Caco-2 (cell line): Measurements from ENCODE around the gene IL22RA1. TPM values are rescaled to one million over a fixed set of nuclear protein-coding genes. Genes with fewer than 3 reads are reported as not detected.

Source experiments
- BruUV-seq: library from RNA; stranded (reverse); fragments of 400-500 nt; replicated peaks from 2 replicates; lab custom pipeline; 2021; lab: Mats Ljungman, UMichigan
- CTCF ChIA-PET: fragments of 300-600 bp; sonication (Branson Sonifier 250); formaldehyde crosslinking; loops from one replicate; lab custom pipeline; 2022; ENCODE audit warnings: antibody characterized with exemption; lab: Charles Lee
- POLR2A ChIA-PET: fragments of 300-600 bp; sonication (Branson Sonifier 250); formaldehyde crosslinking; loops from one replicate; lab custom pipeline; 2022; ENCODE audit warnings: antibody characterized with exemption; lab: Charles Lee
- DNase-seq, 2 experiments: peaks; one replicate each; pipeline versions ENCODE4 v3.0.0 to v3.0.0-alpha.2; 2020 to 2022
- H3K27me3 ChIP-seq: replicated peaks from 2 replicates; pipeline ENCODE4 v1.6.0; 2011; ENCODE audit warnings: low read length; ENCODE audit not compliant: control insufficient read depth, insufficient read depth
- H3K36me3 ChIP-seq: 2 replicates; pipeline ENCODE4 v1.5.1; 2011; ENCODE audit warnings: low read length; ENCODE audit not compliant: control insufficient read depth, insufficient read depth
- H3K4me1 ChIP-seq: fragments of 250-450 bp; sonication (Bioruptor Pico); 2 replicates; pipeline ENCODE4 v1.5.1; 2020; ENCODE audit warnings: mild to moderate bottlenecking
- H3K4me3 ChIP-seq: 2 replicates; pipeline ENCODE4 v1.5.1; 2011; ENCODE audit warnings: low read depth, mild to moderate bottlenecking, control low read depth, low read length
- H3K9me3 ChIP-seq: fragments of 250-450 bp; sonication (Bioruptor Pico); 2 replicates; pipeline ENCODE4 v1.5.1; 2020; ENCODE audit warnings: mild to moderate bottlenecking, moderate library complexity
- H3K27ac Mint-ChIP-seq: one replicate; pipeline ENCODE4 v1.8.0; 2022; ENCODE audit warnings: mixed read lengths; ENCODE audit not compliant: unreplicated experiment
- H3K27me3 Mint-ChIP-seq: one replicate; pipeline ENCODE4 v1.8.0; 2022; ENCODE audit warnings: mixed read lengths; ENCODE audit not compliant: insufficient read depth, unreplicated experiment
- H3K36me3 Mint-ChIP-seq: one replicate; pipeline ENCODE4 v1.8.0; 2022; ENCODE audit warnings: mild to moderate bottlenecking, mixed read lengths; ENCODE audit not compliant: insufficient read depth, unreplicated experiment
- H3K4me1 Mint-ChIP-seq: one replicate; pipeline ENCODE4 v1.8.0; 2022; ENCODE audit warnings: low read depth, mixed read lengths; ENCODE audit not compliant: unreplicated experiment
- H3K4me3 Mint-ChIP-seq: one replicate; pipeline ENCODE4 v1.8.0; 2022; ENCODE audit warnings: mild to moderate bottlenecking, moderate library complexity, mixed read lengths; ENCODE audit not compliant: unreplicated experiment
- H3K9me3 Mint-ChIP-seq: one replicate; pipeline ENCODE4 v1.8.0; 2022; ENCODE audit warnings: mixed read lengths; ENCODE audit not compliant: unreplicated experiment
- CTCF ChIP-seq, 2 experiments: fragments of 200-600 bp in 1 of 2; IDR thresholded peaks; 1 replicate in 1 of 2; 2 replicates in 1 of 2; pipeline versions ENCODE4 v1.5.1 to v1.8.0; 2011 to 2022; ENCODE audit warnings: antibody characterized with exemption in 1 of 2, control low read depth in 1 of 2, inconsistent platforms in 1 of 2, low read depth in 1 of 2, low read length in 1 of 2, mild to moderate bottlenecking in 1 of 2, moderate library complexity in 1 of 2; ENCODE audit not compliant: insufficient read depth in 1 of 2, severe bottlenecking in 1 of 2, unreplicated experiment in 1 of 2
- intact Hi-C: fragments of 100-400 bp; cut with micrococcal nuclease; formaldehyde crosslinking; loops from one replicate; pipeline ENCODE4 v1.10.0; 2022; ENCODE audit not compliant: unreplicated experiment
- total RNA-seq: library from RNA; stranded (reverse); gene quantifications from 2 replicates; pipeline ENCODE4 v1.2.3, GENCODE V29; 2022

Gene IL22RA1
- total RNA-seq, 1 experiment from 2014 or later: 2.5 TPM

GRCh38 chr1:24108334-24109165 is 34.4 kb downstream of the IL22RA1 start:
- Mint-ChIP-seq H3K4me1 (peaks cover 6% of the 10 kb centered on the region), H3K27me3 (no peaks in the 10 kb centered on the region), H3K36me3 (no peaks in the 10 kb centered on the region), H3K27ac (no peak overlapping the region), H3K4me3 (no peak overlapping the region), H3K9me3 (no peaks in the 10 kb centered on the region)
- Histone ChIP-seq H3K27me3 (no peaks in the 10 kb centered on the region), H3K36me3 (no peaks in the 10 kb centered on the region), H3K4me3 (no peak overlapping the region), H3K9me3 (no peaks in the 10 kb centered on the region), H3K4me1 (0 out of 2 replicates have a peak, but pooled peaks cover 5% of the 10 kb centered on the region)
- CTCF ChIA-PET: no interaction called here
- POLR2A ChIA-PET: no interaction called here
- no TSS peak for BruUV-seq
- TF ChIP-seq CTCF (IDR thresholded peaks at IDR 0.05; ENCODE audit: insufficient read depth in 1 of 2, low read depth in 1 of 2, low read length in 1 of 2, severe bottlenecking in 1 of 2, unreplicated experiment in 1 of 2): no peak
- intact Hi-C loops: no loop called here
- no peak for DNase-seq

- Histone ChIP-seq H3K9me3 (no peaks in the 10 kb centered on the region), H3K36me3 (no peaks in the 10 kb centered on the region), H3K4me3 (no peak overlapping the region), H3K27me3 (no peaks in the 10 kb centered on the region), H3K4me1 (0 out of 2 replicates have a peak, but pooled peaks cover 10% of the 10 kb centered on the region)
- POLR2A ChIA-PET: interaction anchor here (0.6 kb wide), 1 partner anchor 43 kb away, joined by 3 read pairs; no protein-coding TSS in a partner anchor
- no peak for TF ChIP-seq CTCF (IDR thresholded peaks at IDR 0.05; ENCODE audit: insufficient read depth in 1 of 2, low read depth in 1 of 2, low read length in 1 of 2, severe bottlenecking in 1 of 2, unreplicated experiment in 1 of 2)
- no peak overlapping the region for H3K4me3 Mint-ChIP-seq
- no peaks in the 10 kb centered on the region for H3K9me3 Mint-ChIP-seq
- peaks cover 8% of the 10 kb centered on the region for H3K4me1 Mint-ChIP-seq
- no peaks in the 10 kb centered on the region for H3K27me3 Mint-ChIP-seq
- intact Hi-C loops: no loop called here
- peak overlapping the region; percentile 48 for H3K27ac Mint-ChIP-seq
- no peaks in the 10 kb centered on the region for H3K36me3 Mint-ChIP-seq
- no peak for DNase-seq
- no TSS peak for BruUV-seq
- CTCF ChIA-PET: no interaction called here
Observed at GRCh38 chr1:24107462-24108138, 35.3 kb downstream of the IL22RA1 start.

GRCh38 chr1:24105368-24106160 is 37.4 kb downstream of the IL22RA1 start:
- Histone ChIP-seq H3K4me3 (no peak overlapping the region), H3K27me3 (no peaks in the 10 kb centered on the region), H3K36me3 (no peaks in the 10 kb centered on the region), H3K4me1 (0 out of 2 replicates have a peak, but pooled peaks cover 10% of the 10 kb centered on the region), H3K9me3 (no peaks in the 10 kb centered on the region)
- H3K27ac Mint-ChIP-seq: no peak overlapping the region
- ChIA-PET POLR2A (no interaction called here), CTCF (interaction anchor here (0.5 kb wide), 1 partner anchor 11 kb away, joined by 6 read pairs; no protein-coding TSS in a partner anchor)
- no peak overlapping the region for H3K4me3 Mint-ChIP-seq
- TF ChIP-seq CTCF (IDR thresholded peaks at IDR 0.05; ENCODE audit: insufficient read depth in 1 of 2, low read depth in 1 of 2, low read length in 1 of 2, severe bottlenecking in 1 of 2, unreplicated experiment in 1 of 2): no peak
- no peaks in the 10 kb centered on the region for H3K9me3 Mint-ChIP-seq
- BruUV-seq: no TSS peak
- no peak for DNase-seq
- H3K4me1 Mint-ChIP-seq: peaks cover 8% of the 10 kb centered on the region
- H3K36me3 Mint-ChIP-seq: no peaks in the 10 kb centered on the region
- intact Hi-C loops: no loop called here
- H3K27me3 Mint-ChIP-seq: no peaks in the 10 kb centered on the region
